Measurements from ENCODE around the gene OTX1.

Gene OTX1

DNA sequence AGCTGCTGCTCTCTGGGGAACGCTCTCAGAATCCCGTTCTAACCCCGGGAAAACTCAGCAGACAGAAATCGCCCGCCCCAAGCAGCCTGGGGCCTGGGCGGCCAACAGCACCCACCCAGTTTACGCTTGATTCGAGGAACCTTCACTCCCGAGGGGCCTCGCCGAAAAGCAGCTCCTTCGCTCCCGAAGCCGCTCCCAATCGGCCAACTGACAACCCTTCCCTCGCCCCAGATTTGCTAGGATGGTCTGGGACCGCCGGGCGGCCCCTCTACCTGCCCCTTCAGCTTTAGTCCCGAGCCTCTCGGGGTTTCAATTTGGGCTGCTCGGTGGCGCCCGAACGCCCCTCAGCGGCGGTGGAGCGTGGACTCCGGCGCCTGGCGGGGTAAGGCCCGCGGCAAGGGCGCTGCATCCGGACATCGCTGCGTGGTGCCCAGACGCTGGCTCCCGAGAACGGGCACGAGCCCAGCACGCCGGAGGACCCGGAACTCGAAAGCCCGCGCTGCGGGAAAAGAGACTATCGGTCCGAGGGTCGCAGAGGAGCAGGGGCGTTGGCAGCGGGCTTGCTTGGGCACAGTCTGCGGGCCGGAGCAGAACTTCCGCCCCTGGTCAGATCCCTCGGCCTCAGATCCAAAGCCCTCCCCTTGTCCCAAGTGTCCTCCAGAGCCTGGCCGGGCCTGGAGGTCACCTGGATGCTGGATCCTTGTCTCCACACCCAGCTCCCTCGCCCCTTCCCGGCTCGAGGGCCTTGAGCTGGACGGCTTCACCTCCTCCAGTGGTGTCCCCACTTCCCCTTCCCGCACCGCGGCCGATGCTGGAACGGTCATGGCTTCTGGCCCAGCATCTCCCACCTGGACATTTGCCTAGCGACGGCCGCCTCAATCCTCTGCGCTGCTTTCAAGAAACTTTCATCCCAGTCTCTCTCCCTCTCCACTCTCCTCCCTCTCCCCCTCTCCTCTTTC lies 3.0 kb upstream of the OTX1 start:
- Histone ChIP-seq H3K4me3 (ENCODE audit: low read length) (no peak overlapping the region), H3K4me2 (ENCODE audit: low read length) (no peak overlapping the region), H3K4me1 (ENCODE audit: control insufficient read depth, insufficient read depth, low read length) (peaks cover 15% of the 10 kb centered on the region), H3K36me3 (ENCODE audit: insufficient read depth, low read length) (no peaks in the 10 kb centered on the region), H3K9me3 (replicated peaks; ENCODE audit: low read length) (no peaks in the 10 kb centered on the region), H3K9ac (ENCODE audit: low read depth, low read length) (no peak overlapping the region), H3K27me3 (ENCODE audit: control insufficient read depth, insufficient read depth, low read length) (peaks cover 21% of the 10 kb centered on the region)

DNA sequence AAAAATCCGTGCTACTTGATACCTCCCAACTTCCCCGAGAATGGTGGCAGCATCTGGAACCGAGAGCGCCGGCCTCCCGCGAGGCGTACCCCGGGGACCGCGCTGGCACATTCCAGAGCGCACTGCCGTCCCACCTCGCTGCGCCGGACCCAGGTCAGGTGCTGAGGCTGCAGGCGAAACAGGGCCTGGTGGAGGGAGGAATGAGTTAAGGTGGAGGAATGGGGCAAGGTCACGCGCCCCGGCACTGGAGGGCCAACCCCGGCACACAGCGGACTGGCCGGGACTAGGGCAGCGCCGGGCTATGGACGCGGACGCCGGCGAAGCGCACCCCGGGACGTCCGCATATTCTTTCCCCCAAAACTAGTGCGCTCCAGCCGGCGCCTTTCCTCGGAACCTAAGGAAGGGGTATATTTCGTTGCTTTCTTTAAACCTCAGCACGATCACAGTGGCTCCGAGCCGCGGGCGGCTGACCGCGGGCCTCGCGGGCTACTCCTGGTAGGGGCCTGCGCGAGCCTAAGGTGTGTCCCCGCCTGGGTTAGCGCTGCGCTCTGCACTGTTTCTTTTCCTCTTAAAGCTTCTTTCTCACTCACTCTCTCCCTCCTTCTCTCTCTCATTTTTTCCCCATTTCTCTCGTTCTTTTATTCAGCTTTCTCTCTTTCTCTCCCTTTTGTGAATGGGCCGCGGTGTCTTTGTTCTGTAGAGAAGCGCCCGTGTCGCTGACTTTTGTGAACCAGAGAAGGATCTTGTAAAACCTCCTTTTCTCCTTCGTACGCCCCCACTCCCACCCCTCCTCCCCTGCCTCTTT lies 2.1 kb upstream of the OTX1 start:
- H3K9ac ChIP-seq (ENCODE audit: low read depth, low read length) = no peak overlapping the region
- H3K9me3 ChIP-seq (replicated peaks; ENCODE audit: low read length) = no peaks in the 10 kb centered on the region
- peak overlapping the region; percentile 92 for H3K4me2 ChIP-seq (ENCODE audit: low read length)
- H3K4me3 ChIP-seq (ENCODE audit: low read length) = no peak overlapping the region
- H3K4me1 ChIP-seq (ENCODE audit: control insufficient read depth, insufficient read depth, low read length) = peaks cover 15% of the 10 kb centered on the region
- H3K27me3 ChIP-seq (ENCODE audit: control insufficient read depth, insufficient read depth, low read length) = peaks cover 21% of the 10 kb centered on the region
- no peaks in the 10 kb centered on the region for H3K36me3 ChIP-seq (ENCODE audit: insufficient read depth, low read length)

DNA sequence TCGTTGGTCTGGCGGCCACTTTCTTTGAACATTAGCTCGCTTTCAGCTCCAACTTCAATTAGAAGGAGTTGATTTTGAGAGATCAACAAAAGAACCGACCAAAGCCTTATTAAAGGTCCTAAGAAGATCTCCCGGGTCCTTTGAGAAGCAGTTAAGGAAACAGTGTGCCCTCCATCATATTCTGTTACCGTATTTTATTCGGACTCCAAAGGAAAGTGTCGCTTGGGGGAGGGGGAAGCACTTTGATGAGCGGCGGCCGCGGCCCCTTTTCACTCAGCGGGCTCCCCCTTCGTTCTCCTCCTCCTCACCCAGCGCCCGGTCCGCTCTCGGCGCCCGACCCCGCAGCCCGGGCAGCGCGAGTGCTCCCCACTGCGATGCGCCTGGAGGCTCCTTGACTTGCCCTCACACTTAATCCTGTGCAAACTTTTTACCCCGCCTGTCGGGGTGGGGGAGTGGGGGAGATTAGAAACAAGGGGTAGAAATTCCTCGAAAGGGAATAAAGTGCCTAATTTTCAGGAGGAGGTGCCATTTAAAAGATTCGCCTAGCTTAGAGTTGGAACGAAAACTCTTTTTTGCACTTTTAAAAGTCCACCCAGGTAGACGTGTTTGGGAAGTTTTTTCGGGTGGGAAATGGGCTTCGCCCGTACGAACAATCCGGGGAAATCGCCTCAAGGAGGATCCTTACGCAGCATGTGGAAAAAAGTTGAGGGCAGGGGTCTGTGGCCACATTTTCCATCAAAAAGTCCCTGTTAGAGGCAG lies 1.2 kb upstream of the OTX1 start:
- H3K4me1 ChIP-seq (ENCODE audit: control insufficient read depth, insufficient read depth, low read length) = peaks cover 15% of the 10 kb centered on the region
- H3K4me3 ChIP-seq (ENCODE audit: low read length) = peak overlapping the region; percentile 86
- H3K36me3 ChIP-seq (ENCODE audit: insufficient read depth, low read length) = no peaks in the 10 kb centered on the region
- no peaks in the 10 kb centered on the region for H3K9me3 ChIP-seq (replicated peaks; ENCODE audit: low read length)
- H3K4me2 ChIP-seq (ENCODE audit: low read length) = peak overlapping the region; percentile 92
- H3K9ac ChIP-seq (ENCODE audit: low read depth, low read length) = peak overlapping the region; percentile 56
- H3K27me3 ChIP-seq (ENCODE audit: control insufficient read depth, insufficient read depth, low read length) = peaks cover 27% of the 10 kb centered on the region

DNA sequence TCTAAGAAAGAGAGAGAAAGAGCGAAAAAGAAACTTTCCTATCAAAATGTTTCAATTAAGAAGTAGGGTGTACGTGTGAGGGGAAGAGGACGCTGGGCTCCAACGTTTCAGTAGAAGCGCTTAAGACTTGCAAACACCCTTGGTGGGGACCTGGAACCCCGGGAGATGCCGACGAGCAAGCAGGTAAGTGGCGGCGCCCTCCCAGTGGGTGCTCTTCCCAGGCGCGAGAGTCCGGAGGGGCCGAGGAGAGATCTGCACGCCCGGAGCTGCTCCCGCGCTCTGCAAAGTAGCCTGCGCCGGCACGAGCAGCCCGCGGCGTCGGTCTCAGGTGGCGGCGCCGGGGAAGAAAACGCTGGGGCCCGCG lies 678 bp upstream of the OTX1 start:
- Histone ChIP-seq H3K27me3 (ENCODE audit: control insufficient read depth, insufficient read depth, low read length) (peaks cover 33% of the 10 kb centered on the region), H3K9me3 (replicated peaks; ENCODE audit: low read length) (peaks cover 2% of the 10 kb centered on the region), H3K36me3 (ENCODE audit: insufficient read depth, low read length) (no peaks in the 10 kb centered on the region), H3K4me3 (ENCODE audit: low read length) (peak overlapping the region; percentile 86), H3K4me1 (ENCODE audit: control insufficient read depth, insufficient read depth, low read length) (peaks cover 15% of the 10 kb centered on the region), H3K4me2 (ENCODE audit: low read length) (peak overlapping the region; percentile 92), H3K9ac (ENCODE audit: low read depth, low read length) (peak overlapping the region; percentile 56)

DNA sequence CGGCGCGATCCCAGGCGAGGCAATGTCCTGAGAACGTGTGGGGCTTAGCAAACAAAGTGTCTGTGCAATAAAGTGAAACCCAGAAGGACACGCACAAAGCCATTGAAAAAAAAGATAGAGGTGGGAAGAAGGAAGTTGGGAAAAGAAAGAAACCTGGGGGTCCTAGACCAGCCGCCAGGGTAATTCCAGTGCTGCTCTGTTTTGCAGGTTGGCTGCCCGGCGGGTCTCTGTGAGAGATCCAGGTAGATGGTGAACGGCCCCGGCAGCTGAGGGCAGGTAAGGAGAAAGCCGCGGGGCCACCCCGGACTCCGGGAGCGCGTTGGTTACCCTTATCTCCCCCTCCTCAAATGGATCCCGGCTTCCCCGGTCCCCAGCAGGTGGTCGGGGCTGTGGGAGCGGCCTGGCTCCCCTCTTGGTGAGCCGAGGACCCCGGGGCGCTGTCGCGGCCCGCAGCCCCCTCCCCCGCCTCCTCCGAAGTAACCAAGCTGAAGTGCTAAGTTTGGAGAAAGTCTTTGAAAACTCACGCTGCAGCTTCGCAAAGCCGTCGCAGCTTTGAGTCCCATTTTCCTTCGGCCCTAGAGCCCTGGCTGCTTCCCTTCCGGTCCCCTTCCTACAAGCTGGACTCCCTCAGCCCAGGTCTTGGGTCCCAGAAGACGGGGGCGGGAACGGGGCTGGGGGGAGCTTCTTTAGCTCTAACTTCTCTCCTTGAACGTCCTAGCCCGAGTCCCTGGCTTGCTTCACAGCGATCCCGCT lies 588 bp downstream of the OTX1 start:
- Histone ChIP-seq H3K4me2 (ENCODE audit: low read length) (peak overlapping the region; percentile 100), H3K4me3 (ENCODE audit: low read length) (peak overlapping the region; percentile 86), H3K9ac (ENCODE audit: low read depth, low read length) (peak overlapping the region; percentile 56), H3K27me3 (ENCODE audit: control insufficient read depth, insufficient read depth, low read length) (peaks cover 46% of the 10 kb centered on the region), H3K4me1 (ENCODE audit: control insufficient read depth, insufficient read depth, low read length) (peaks cover 25% of the 10 kb centered on the region), H3K9me3 (replicated peaks; ENCODE audit: low read length) (peaks cover 2% of the 10 kb centered on the region), H3K36me3 (ENCODE audit: insufficient read depth, low read length) (no peaks in the 10 kb centered on the region)

DNA sequence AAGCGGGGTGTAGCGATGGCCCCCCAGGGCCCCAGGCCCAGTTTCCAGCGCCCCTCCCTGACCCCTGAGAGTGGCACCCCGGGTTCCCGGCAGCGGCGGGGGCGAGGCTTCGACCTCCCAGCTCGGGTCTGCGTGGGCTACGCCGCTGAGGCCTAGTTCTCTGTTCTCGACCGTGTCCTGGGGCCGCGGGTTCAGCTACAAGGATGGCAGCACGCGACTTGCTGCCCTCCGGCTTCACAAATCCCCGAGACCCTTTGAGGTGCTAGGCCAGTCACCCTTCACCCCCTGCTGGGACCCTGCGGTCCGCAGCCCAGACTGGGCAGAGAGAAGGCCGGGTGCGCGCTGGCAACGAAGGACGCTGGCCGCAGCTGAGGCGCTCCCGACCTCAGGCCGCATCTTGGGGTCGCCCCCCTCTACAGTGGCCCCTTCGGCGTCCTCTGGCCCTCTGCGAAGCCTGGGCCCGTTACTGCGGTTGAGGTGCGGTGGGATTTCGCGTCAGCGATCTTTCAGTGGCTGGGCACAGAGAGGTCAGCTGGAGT lies 1.2 kb downstream of the OTX1 start:
- H3K9ac ChIP-seq (ENCODE audit: low read depth, low read length) = no peak overlapping the region
- H3K4me3 ChIP-seq (ENCODE audit: low read length) = no peak overlapping the region
- peaks cover 26% of the 10 kb centered on the region for H3K4me1 ChIP-seq (ENCODE audit: control insufficient read depth, insufficient read depth, low read length)
- peaks cover 52% of the 10 kb centered on the region for H3K27me3 ChIP-seq (ENCODE audit: control insufficient read depth, insufficient read depth, low read length)
- H3K36me3 ChIP-seq (ENCODE audit: insufficient read depth, low read length) = no peaks in the 10 kb centered on the region
- H3K9me3 ChIP-seq (replicated peaks; ENCODE audit: low read length) = peaks cover 2% of the 10 kb centered on the region
- H3K4me2 ChIP-seq (ENCODE audit: low read length) = no peak overlapping the region

- no peak overlapping the region for H3K4me2 ChIP-seq (ENCODE audit: low read length)
- peaks cover 58% of the 10 kb centered on the region for H3K27me3 ChIP-seq (ENCODE audit: control insufficient read depth, insufficient read depth, low read length)
- H3K9me3 ChIP-seq (replicated peaks; ENCODE audit: low read length) = peaks cover 2% of the 10 kb centered on the region
- peaks cover 26% of the 10 kb centered on the region for H3K4me1 ChIP-seq (ENCODE audit: control insufficient read depth, insufficient read depth, low read length)
- no peaks in the 10 kb centered on the region for H3K36me3 ChIP-seq (ENCODE audit: insufficient read depth, low read length)
- no peak overlapping the region for H3K9ac ChIP-seq (ENCODE audit: low read depth, low read length)
- H3K4me3 ChIP-seq (ENCODE audit: low read length) = no peak overlapping the region
Observed at GRCh38 chr2:63052411-63053080, 1.9 kb downstream of the OTX1 start.

GRCh38 chr2:63053081-63053888 lies 2.7 kb downstream of the OTX1 start:
- peaks cover 2% of the 10 kb centered on the region for H3K9me3 ChIP-seq (replicated peaks; ENCODE audit: low read length)
- H3K9ac ChIP-seq (ENCODE audit: low read depth, low read length) = no peak overlapping the region
- H3K36me3 ChIP-seq (ENCODE audit: insufficient read depth, low read length) = no peaks in the 10 kb centered on the region
- H3K27me3 ChIP-seq (ENCODE audit: control insufficient read depth, insufficient read depth, low read length) = peaks cover 66% of the 10 kb centered on the region
- no peak overlapping the region for H3K4me3 ChIP-seq (ENCODE audit: low read length)
- no peak overlapping the region for H3K4me2 ChIP-seq (ENCODE audit: low read length)
- H3K4me1 ChIP-seq (ENCODE audit: control insufficient read depth, insufficient read depth, low read length) = peaks cover 29% of the 10 kb centered on the region

GRCh38 chr2:63053889-63054602 lies 3.4 kb downstream of the OTX1 start:
- Histone ChIP-seq H3K4me3 (ENCODE audit: low read length) (no peak overlapping the region), H3K9ac (ENCODE audit: low read depth, low read length) (no peak overlapping the region), H3K27me3 (ENCODE audit: control insufficient read depth, insufficient read depth, low read length) (peaks cover 66% of the 10 kb centered on the region), H3K4me1 (ENCODE audit: control insufficient read depth, insufficient read depth, low read length) (peaks cover 37% of the 10 kb centered on the region), H3K9me3 (replicated peaks; ENCODE audit: low read length) (peaks cover 2% of the 10 kb centered on the region), H3K36me3 (ENCODE audit: insufficient read depth, low read length) (no peaks in the 10 kb centered on the region), H3K4me2 (ENCODE audit: low read length) (peak overlapping the region; percentile 63)
